Measurements from ENCODE around the gene KLHL6. TPM values are rescaled to one million over a fixed set of nuclear protein-coding genes. Genes with fewer than 3 reads are reported as not detected.

The KLHL6 gene
- total and polyA plus RNA-seq, 2 experiments from 2014 or later = 0.17 TPM; not detected in 1

- H2AFZ ChIP-seq = no peak overlapping the region
- WGBS (ENCODE audit: low lambda C conversion rate, missing lambda C conversion rate) = 80% methylated on average over 4 of the region's 4 CpGs
- no peak for TF ChIP-seq EZH2 (IDR thresholded peaks at IDR 0.05; ENCODE audit: borderline replicate concordance)
- TF ChIP-seq EZH2phosphoT487 (IDR thresholded peaks at IDR 0.05; ENCODE audit: low read depth, severe bottlenecking, unreplicated experiment) = no peak
- no peak for TF ChIP-seq CTCF (IDR thresholded peaks at IDR 0.05; ENCODE audit: poor library complexity)
- no peak overlapping the region for H3K4me2 ChIP-seq
- H3K79me2 ChIP-seq = no peaks in the 10 kb centered on the region
- H3K27ac ChIP-seq = no peak overlapping the region
- peaks cover 3% of the 10 kb centered on the region for H3K4me1 ChIP-seq (ENCODE audit: insufficient read depth)
- no peaks in the 10 kb centered on the region for H3K36me3 ChIP-seq (replicated peaks; ENCODE audit: insufficient read depth, low read depth)
- DNase-seq (ENCODE audit: low spot score) = no peak
- H3K9me3 ChIP-seq (ENCODE audit: low read depth) = no peaks in the 10 kb centered on the region
- H3K27me3 ChIP-seq = no peaks in the 10 kb centered on the region
- H4K20me1 ChIP-seq (ENCODE audit: insufficient read depth, poor library complexity, severe bottlenecking) = no peaks in the 10 kb centered on the region
- H3K9me2 ChIP-seq (replicated peaks; ENCODE audit: insufficient read depth) = no peaks in the 10 kb centered on the region
- H3K4me3 ChIP-seq = no peak overlapping the region
Observed at GRCh38 chr3:183484431-183485075, 71.0 kb downstream of the KLHL6 start.

DNA sequence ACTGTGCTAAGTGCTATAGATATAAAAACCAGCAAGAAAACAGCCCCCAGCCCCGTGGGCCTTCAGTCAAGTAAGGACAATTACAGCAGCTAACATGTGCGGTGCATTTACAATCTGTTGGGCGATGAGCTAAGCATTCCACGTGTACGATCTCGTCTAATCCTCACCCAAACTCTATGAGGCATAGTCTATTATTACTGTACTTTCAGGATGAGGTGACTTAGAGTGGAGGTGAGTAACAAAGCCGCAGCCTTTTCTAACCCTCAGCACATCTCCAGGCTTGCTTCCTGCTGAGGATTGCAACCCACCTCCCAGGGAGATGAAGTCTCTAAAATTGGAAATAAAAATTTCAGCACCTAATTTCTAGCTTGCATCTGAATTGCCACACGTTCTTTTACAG is 73.9 kb downstream of the KLHL6 start:
- WGBS (ENCODE audit: low lambda C conversion rate, missing lambda C conversion rate) = 78% methylated on average over 8 of the region's 8 CpGs
- Histone ChIP-seq H4K20me1 (ENCODE audit: insufficient read depth, poor library complexity, severe bottlenecking) (no peaks in the 10 kb centered on the region), H3K36me3 (replicated peaks; ENCODE audit: insufficient read depth, low read depth) (no peaks in the 10 kb centered on the region), H3K4me1 (ENCODE audit: insufficient read depth) (peaks cover 6% of the 10 kb centered on the region), H3K9me3 (ENCODE audit: low read depth) (no peaks in the 10 kb centered on the region), H3K27me3 (no peaks in the 10 kb centered on the region), H2AFZ (no peak overlapping the region), H3K9me2 (replicated peaks; ENCODE audit: insufficient read depth) (no peaks in the 10 kb centered on the region), H3K4me2 (no peak overlapping the region), H3K79me2 (no peaks in the 10 kb centered on the region), H3K27ac (no peak overlapping the region), H3K4me3 (no peak overlapping the region)
- no peak for DNase-seq (ENCODE audit: low spot score)
- TF ChIP-seq EZH2 (IDR thresholded peaks at IDR 0.05; ENCODE audit: borderline replicate concordance) (no peak), EZH2phosphoT487 (IDR thresholded peaks at IDR 0.05; ENCODE audit: low read depth, severe bottlenecking, unreplicated experiment) (no peak), CTCF (IDR thresholded peaks at IDR 0.05; ENCODE audit: poor library complexity) (no peak)

- no peak overlapping the region for H3K4me3 ChIP-seq
- no peaks in the 10 kb centered on the region for H4K20me1 ChIP-seq (ENCODE audit: insufficient read depth, poor library complexity, severe bottlenecking)
- no peak overlapping the region for H2AFZ ChIP-seq
- H3K9me3 ChIP-seq (ENCODE audit: low read depth) = no peaks in the 10 kb centered on the region
- no peak overlapping the region for H3K4me2 ChIP-seq
- H3K4me1 ChIP-seq (ENCODE audit: insufficient read depth) = peaks cover 6% of the 10 kb centered on the region
- 90% methylated on average over 10 of the region's 10 CpGs for WGBS (ENCODE audit: low lambda C conversion rate, missing lambda C conversion rate)
- no peaks in the 10 kb centered on the region for H3K27me3 ChIP-seq
- H3K27ac ChIP-seq = no peak overlapping the region
- DNase-seq (ENCODE audit: low spot score) = no peak
- H3K36me3 ChIP-seq (replicated peaks; ENCODE audit: insufficient read depth, low read depth) = no peaks in the 10 kb centered on the region
- no peaks in the 10 kb centered on the region for H3K79me2 ChIP-seq
- TF ChIP-seq EZH2phosphoT487 (IDR thresholded peaks at IDR 0.05; ENCODE audit: low read depth, severe bottlenecking, unreplicated experiment) (no peak), EZH2 (IDR thresholded peaks at IDR 0.05; ENCODE audit: borderline replicate concordance) (no peak), CTCF (IDR thresholded peaks at IDR 0.05; ENCODE audit: poor library complexity) (no peak)
- no peaks in the 10 kb centered on the region for H3K9me2 ChIP-seq (replicated peaks; ENCODE audit: insufficient read depth)
Observed at GRCh38 chr3:183478501-183478900, 77.0 kb downstream of the KLHL6 start.
